Coronary artery (tissue), 2 donors: Measurements from ENCODE around the gene VMP1.
"Not testable (repeated sequence)": the region's sequence is repeated elsewhere in the genome, so short reads cannot be mapped to it uniquely, and the experiment has no call there.

Experiments used
- DNase-seq: peaks from one replicate; pipeline ENCODE4 v3.0.0-alpha.2; 2017; ENCODE audit warnings: low spot score
- H3K27ac ChIP-seq, 2 donors: fragments of 200-600 bp; sonication (generic); one replicate each; pipeline ENCODE4 v1.5.1; 2016 to 2019
- H3K4me3 ChIP-seq: fragments of 200-600 bp; sonication (generic); 2 replicates; pipeline ENCODE4 v1.5.1; 2016; ENCODE audit warnings: mild to moderate bottlenecking, moderate library complexity
- TF ChIP-seq, protein P1 (sequence below): fragments of 200-600 bp; sonication (generic); IDR thresholded peaks from one replicate; pipeline ENCODE4 v1.5.1; 2019; ENCODE audit warnings: antibody characterized with exemption

The VMP1 gene

DNA sequence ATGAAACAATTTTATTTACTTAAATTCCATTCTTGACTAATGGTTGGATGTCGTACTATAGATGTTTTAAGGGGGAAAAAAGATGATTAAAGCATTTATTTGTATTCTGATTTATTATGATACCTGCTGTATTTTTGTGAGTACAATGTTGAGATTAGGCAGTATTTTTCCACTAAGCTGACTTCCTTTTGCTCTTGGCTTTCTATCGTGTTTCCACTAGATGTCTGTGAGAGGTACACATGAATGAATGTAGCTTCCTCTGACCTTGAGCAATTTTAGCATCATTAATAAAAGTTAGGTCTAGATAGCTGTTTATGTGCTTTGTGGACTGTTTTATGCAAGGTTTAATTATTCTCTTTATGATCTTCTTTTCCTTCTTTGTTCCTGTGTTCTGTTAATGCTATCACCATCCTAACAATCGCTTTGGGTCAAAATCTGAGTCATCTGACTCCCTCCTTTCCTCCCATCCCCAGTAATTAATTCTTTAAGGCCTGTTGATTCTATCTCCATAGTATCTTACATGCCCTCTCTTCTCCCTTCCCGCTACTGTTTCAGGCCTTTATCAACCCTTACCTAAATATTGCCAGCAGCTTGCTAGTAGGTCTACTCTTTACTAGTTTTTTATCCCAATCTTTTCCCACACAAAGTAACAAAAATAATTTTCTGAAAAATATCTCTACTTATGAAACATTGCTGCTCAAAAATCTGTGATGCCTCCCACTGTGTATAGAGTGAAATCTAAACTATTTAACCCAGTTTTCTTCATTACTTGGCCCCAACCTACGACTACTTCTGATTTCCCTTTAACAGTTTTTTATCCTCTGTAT is 76.0 kb downstream of the VMP1 start:
- DNase-seq: no peak

DNA sequence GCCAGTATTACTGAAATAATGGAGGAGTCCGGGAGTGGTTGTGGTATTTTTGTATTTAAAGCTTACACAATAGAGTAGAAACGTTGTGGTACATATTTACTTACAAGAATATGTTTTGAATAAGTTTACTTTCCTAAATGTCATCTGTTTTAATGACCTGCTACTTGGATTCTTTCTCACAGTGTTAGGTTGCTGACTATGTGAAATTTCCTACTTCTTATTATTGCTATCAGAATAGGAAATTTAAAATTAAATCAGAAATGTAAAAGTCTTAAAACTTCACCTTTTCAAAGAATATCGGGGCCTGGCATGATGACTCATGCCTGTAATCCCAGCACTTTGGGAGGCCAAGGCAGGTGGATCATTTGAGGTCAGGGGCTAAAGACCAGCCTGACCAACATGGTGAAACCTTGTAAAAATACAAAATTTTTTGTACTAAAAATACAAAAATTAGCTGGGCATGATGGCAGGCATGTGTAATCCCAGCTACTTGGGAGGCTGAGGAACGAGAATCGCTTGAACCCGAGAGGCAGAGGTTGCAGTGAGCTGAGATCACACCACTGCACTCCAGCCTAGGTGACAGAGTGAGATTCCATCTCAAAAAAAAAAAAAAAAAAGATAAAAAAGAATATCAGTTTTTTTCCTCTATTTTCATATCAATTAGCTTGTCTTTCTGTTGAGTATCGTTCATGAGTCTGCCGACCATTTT is 77.8 kb downstream of the VMP1 start:
- peak overlapping the region; percentile 53 to 72 for H3K27ac ChIP-seq
- DNase-seq: no peak
- TF ChIP-seq, protein P1, sequence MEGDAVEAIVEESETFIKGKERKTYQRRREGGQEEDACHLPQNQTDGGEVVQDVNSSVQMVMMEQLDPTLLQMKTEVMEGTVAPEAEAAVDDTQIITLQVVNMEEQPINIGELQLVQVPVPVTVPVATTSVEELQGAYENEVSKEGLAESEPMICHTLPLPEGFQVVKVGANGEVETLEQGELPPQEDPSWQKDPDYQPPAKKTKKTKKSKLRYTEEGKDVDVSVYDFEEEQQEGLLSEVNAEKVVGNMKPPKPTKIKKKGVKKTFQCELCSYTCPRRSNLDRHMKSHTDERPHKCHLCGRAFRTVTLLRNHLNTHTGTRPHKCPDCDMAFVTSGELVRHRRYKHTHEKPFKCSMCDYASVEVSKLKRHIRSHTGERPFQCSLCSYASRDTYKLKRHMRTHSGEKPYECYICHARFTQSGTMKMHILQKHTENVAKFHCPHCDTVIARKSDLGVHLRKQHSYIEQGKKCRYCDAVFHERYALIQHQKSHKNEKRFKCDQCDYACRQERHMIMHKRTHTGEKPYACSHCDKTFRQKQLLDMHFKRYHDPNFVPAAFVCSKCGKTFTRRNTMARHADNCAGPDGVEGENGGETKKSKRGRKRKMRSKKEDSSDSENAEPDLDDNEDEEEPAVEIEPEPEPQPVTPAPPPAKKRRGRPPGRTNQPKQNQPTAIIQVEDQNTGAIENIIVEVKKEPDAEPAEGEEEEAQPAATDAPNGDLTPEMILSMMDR: no peak
- no peak overlapping the region for H3K4me3 ChIP-seq

More for the DNA sequence above, 76.0 kb downstream of the VMP1 start:
- peak overlapping the region; percentile 64 to 66 for H3K27ac ChIP-seq
- H3K4me3 ChIP-seq: no peak overlapping the region
- TF ChIP-seq, protein P1: no peak

DNA sequence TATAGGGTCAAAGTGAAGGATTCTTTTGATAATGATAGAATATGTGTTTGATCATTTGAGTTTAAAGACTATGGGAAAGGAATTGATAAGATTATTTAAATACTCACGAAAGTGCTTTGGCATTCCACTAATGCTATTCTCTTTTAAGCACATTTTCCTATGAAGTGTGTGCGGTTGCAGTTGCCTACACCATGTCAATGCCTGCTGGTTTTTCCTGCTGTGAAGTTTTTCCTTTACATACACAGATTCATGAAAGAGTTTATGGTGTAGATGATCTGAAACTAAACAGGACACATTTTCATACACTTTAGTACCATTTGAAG is 78.7 kb downstream of the VMP1 start:
- peak overlapping the region; percentile 72 to 87 for H3K27ac ChIP-seq
- peak overlapping the region; percentile 48 for H3K4me3 ChIP-seq
- TF ChIP-seq, protein P1: no peak
- no peak for DNase-seq

DNA sequence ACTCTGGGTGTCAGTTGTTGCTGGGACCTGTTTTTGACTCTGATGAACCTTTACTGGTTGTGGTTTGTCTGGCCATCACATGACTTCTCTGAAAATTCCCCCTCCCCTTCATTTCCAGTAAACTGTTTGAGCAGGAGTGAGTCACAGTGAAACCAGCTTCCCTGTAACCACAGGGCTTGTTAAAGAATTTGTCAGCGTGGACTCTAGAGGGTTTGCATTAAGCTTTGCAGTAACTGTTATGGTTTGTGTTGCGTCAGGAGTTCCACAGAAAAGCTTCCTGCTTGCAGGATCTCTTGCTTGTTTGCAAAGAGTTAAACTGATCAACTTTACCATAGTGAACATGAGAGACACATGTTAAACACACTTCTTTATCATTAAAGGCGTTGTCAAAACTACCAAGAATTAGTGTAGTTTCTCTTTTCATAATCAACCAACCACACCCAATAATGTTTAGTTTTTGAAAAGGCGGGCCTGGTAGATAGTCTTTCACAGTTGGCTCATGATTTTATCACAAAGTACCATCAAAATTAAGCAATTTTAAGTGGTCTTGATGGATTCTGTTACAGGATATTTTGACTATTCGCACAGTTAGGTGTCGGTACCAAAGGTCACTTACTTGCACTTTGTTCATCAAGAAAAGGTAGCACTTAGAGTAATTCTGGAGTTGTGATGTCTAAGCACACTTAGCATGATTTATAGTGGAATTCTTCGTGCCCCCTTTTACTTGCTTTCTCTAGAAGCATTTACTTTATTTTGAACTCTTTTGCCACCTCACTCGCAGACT is 79.3 kb downstream of the VMP1 start:
- H3K4me3 ChIP-seq: peak overlapping the region; percentile 48
- peak overlapping the region; percentile 72 to 87 for H3K27ac ChIP-seq
- TF ChIP-seq, protein P1: no peak
- DNase-seq: peak; percentile 78

DNA sequence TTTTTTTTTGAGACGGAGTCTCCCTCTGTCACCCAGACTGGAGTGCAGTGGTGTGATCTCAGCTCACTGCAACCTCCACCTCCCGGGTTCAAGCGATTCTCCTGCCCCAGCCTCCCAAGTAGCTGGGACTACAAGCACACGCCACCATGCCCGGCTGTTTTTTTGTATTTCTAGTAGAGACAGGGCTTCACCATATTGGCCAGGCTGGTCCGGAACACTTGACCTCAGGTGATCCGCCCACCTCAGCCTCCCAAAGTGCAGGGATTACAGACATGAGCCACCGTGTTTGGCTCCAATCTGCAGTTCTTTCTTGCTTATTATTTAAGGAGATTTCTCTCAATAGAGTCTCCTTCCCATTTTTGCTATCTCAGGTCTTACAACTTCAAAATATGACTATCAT is 82.4 kb downstream of the VMP1 start:
- H3K27ac ChIP-seq: peak overlapping the region; percentile 39 to 45
- DNase-seq, H3K4me3 ChIP-seq: not testable (repeated sequence)

DNA sequence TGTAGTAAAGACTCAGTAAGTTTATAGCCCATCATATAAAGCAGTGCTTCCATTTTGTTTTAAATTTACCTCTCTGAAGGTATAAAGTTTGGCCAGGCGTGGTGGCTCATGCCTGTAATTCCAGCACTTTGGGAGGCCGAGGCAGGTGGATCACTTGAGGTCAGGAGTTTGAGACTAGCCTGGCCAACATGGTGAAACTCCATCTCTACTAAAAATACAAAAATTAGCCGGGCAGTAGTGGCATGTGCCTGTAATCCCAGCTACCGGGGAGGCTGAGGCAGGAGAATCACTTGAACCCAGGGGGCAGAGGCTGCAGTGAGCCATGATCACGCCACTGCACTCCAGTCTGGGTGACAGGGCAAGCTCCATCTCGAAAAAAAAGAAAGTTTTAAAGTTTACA is 83.0 kb downstream of the VMP1 start:
- peak overlapping the region; percentile 39 to 78 for H3K27ac ChIP-seq
- DNase-seq, H3K4me3 ChIP-seq: not testable (repeated sequence)

DNA sequence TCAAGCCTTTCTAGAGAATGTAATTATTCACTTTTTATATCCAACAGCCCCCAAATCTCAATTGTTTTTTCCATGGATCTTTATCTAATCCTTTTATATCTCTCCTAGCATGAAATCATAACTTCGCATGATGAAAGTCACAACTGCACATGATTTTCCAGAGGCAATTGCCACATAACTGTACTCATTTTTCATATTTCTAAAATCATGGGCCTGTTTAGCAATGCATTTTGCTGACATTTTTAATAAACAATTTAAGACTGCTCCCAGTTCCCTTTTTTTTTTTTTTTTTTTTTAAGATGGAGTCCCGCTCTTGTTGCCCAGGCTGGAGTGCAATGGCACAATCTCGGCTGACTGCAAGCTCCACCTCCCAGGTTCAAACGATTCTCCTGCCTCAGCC is 83.5 kb downstream of the VMP1 start:
- H3K27ac ChIP-seq: peak overlapping the region; percentile 39 to 78

More for the DNA sequence above, 83.5 kb downstream of the VMP1 start:
- H3K4me3 ChIP-seq: no peak overlapping the region
- DNase-seq: no peak
- TF ChIP-seq, protein P1: no peak
